NCI-H146 treated with DMSO at 0.1 percent for 48 hours (cell line): ENCODE results near the gene TMEM176A.

ENCODE experiments used
- DNase-seq: peaks from one replicate; lab custom pipeline; 2025; ENCODE audit not compliant: unreplicated experiment; lab: John Stamatoyannopoulos, UW

Gene TMEM176A

DNA sequence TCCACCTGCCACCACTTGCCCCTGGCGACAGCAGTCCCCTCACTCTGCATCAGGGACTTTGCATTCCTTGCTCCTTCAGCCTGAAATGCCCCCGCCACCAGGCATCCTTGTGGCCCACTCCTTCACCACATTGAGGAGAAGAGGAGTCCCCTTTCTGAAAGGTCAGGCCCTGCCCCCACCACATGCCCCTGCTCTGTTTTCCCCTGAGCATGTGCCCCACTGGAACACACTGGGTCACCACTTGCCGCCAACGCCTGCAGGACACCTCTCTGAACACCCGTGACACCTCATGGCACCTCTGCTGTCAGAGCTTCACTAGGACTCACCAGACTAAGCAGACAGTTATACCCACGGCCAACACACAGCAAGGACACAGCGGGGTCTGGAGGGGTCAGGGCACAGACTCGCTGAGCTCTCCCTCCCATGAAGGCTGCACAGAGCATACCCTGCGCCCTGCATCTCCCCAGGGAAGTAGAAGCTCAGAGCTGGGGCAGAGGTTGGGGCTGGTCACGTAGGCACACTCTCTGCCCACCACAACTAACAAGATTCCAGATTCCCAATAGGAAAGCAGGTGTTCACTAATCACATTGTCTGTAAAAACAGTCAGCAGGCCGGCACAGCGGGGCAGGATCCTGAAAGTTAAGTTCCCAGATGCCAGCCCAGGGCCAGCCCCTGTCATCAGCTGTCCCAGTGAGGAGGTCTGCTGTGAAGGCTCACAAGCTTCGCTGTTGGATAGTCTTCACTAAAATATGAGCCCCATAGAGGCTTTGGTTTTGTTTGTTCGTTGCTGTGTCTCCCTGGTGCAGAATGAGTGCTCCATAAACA is 45.9 kb downstream of the TMEM176A start:
- no peak for DNase-seq

DNA sequence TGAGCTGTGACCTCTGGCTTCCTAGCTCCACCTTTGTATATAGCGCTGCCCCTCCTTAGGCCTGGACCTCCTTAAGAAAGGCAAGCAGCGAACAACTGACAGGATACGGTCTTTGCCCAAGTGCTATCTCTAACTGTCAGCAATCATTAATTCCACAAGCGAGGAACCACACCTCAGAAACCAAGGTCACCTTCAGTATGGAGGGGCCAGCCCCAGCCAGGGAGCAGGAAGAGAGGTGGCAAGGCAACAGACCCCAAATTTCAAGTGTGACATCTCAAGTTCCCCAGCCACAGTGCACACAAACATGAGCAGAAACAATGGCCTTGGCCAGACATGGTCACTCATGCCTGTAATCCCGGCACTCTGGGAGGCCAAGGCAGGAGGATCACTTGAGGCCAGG is 47.0 kb downstream of the TMEM176A start:
- no peak for DNase-seq

DNA sequence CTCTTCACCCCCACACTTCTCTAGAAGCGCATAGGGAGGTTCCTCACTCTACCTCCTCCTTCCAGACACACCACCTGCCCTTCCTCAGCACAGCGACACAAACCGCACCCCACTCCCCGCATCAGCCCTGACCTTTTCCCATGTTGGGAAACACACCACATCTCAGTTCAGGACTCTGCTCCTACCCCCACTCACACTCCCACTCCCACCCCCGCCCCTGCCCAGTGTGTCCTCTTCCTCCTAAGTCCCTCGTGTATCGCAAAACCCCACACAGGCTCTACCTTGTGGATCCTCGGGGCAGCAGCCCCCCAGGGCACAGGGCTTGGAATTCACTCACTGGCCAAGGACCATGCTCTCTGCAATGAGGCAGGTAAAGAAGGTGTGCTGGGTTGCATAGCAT is 47.5 kb downstream of the TMEM176A start:
- DNase-seq, result no peak

DNA sequence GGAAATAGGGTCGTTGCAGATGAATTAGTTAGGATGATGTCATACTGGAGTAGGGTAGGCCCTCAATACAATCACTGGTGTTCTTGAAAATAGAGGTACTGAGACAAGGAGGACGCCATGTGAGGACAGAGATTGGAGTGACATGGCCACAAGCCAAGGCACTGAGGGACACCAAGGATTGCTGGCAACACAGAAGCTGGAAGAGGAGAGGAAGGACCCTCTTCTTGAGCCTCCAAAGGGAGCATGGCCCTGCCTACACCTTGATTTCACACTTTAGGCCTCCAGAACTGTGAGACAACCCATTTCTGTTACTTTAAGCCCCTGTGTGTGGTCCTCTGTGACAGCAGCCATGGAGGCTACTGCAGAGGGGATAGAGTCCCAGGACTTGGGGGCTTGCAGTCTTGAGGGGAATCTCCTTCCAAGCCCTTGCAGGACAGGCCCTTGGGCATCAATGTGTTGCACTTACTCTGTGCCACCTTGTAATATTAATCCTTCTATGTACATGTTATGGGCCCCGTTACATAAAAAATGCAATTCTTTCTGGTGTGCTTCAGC is 48.1 kb downstream of the TMEM176A start:
- DNase-seq, result no peak

DNA sequence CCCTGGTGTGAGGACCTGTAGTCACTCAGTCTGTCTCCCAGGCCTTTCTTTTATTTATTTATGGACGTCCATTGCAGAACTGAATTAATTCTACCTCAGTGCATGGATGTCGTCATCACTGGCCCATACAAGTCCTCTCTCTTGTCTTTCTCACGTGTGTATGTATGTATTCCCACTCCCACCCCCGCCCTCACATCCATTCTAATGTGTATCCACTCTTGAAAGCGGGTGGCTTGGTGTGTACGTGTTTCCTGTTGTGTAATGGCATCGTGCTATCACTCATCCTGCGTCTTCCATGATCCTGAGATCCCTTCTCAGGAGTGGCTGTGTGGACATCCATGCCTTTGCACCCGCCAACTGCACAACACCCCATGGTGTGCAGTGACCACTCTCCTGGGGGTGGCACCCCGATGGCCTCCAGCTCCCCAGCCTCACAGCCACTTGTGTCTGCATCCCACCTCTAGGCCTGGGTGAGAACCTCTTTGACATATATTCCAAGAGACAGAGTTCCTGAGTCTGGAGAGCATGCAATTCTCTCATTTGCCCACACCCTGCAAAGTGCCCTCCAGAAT is 48.7 kb downstream of the TMEM176A start:
- no peak for DNase-seq

DNA sequence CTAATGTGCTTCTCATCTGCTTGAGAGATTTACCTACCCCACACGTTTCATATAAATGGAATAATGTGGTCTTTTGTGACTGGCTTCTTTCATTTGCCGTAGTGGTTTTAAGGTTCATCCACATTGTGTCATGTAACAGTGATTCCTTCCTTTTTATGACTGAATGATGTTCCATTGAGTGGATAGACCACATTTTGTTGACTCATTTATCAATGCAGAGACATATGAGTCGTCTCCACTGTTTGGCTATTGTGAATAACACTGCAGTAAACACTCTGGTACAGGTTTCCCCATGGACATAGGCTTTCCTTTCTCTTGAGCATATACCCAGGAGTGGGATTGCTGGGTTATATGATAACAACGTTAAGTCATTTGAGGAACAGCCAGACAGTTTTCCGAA is 49.7 kb downstream of the TMEM176A start:
- no peak for DNase-seq

DNA sequence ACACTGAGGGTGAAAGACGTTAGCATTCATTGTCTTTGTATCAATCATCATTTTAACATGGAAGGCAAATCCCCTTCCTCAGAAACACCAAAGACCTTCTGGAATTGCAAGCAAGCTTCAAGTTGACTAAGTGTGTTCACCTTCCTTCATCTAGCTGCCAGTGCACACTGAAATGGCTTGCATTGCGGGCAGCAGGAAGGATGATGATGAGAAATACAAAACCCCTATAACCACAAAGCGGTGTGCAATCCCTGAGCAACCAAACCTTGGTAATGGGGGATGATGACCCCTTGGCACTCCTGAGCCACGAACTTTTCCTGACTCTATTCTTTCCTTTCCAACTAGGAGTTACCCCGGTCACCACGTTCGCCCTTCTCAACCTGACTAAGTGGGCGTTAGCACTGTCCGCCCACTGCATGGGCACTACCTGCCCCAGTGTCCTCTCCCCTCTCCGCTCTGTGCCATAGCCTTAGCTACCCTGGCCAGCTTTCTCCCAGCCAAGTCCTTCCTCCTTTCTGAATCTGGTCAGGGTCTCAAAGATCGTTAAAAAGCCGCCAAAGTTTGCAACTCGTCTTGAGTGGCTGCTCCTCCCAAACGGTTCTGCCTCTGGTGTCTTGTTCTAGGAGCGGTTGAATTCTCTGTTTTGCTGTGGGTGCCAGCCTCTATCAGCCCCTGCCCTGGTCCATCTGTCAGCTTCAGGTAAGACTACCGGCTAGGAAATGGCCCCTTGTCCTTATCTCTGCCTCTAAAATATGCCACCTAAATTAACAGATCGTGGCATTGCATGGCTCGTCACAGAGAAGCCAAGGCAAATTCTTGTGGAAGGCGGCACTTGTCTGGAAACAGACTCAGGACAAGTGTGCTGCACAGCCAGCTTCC is 51.2 kb downstream of the TMEM176A start:
- DNase-seq, result no peak

DNA sequence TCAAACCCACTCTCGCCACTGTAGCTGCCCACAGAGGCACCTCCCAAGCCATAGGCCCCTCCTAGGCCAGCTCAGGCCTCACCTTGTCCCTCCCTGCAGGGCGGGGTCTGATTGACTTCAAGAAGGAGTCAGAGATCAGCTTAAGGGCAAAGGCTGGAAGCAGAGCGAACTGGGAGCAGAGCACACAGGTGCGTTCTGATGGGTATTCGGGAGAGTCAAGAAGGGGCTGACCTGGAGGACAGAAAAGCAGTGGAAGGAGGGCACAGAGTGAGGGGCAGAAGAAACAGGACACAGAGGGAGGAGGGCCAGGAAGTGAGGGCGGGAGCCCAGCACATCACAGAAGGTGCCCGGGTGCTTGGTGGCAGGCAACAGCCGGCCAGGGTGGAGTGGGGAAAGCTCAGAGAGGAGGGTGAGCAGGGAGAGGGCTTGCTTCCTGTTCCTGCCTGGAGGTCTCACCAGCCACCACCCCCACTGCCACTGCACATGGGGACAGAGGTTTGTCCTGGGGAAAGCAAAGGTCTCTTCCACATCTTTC is 51.9 kb downstream of the TMEM176A start, which contains the start of gene AOC1:
TSS of gene AOC1 (plus strand) at position 147 of the 535 bp plus-strand sequence. CDS start 3,954 bp downstream, outside the sequence.
- DNase-seq, result no peak

DNA sequence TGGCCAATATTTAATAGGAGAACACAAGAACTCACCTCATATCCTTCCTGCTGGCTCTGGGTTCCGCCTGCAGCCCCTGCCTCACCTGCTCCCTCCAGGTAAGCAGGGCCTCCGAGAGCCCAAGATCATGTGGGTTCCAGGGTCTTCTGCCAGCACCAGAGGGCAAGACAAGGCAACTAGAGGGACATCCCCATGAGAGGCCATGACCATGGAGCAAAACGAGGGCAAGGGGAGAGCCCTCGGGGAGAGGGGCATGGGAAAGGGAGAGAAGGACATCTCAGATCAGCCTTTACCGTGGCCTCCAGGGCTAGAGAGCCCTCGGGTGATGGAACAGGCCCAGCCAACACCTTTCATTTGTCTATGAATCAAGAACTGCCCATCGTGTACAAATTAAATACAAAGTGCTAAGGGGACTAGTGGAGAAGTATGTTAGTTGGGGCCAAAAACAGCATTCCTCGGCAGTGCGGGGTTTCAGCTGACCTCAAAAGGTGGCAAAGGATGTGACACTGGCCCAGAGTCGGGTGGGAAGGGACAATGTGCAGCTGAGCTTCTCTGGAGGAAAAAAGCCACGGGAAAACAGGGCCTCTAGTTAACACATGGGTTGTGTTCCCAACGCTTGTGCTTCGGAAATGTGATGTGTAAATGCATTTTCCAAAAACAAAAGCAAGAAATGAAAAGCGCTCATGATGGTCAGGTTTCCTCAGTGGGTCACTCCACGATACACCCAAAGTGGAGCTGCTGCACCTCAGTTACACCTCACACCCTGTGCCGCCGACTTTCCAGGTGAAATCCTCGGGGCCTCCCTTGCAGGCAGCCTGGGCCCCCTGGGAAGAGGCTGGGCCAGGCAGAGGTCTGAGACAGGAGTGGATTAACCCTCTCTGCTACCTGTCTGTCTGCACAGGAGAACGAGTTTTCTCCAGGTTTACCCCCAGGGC is 53.8 kb downstream of the TMEM176A start:
- no peak for DNase-seq
